Tibial nerve (tissue), 4 donors: ENCODE results near the gene SPATA17. TPM values are rescaled to one million over a fixed set of nuclear protein-coding genes. Genes with fewer than 3 reads are reported as not detected.

Source experiments
- DNase-seq, 2 donors: peaks; one replicate each; pipeline ENCODE4 v3.0.0-alpha.2; 2019; ENCODE audit warnings: low spot score in 2 of 2
- H3K27ac ChIP-seq, 4 donors: fragments of 200-600 bp; sonication (generic) in 3 of 4; one replicate each; pipeline ENCODE4 v1.5.1; 2017 to 2019; ENCODE audit warnings: mild to moderate bottlenecking in 1 of 4
- H3K27me3 ChIP-seq, 2 donors: fragments of 200-600 bp; sonication (generic) in 1 of 2; one replicate each; pipeline versions ENCODE4 v1.5.1 to v1.6.0; 2017 to 2019
- H3K36me3 ChIP-seq, 3 donors: fragments of 200-600 bp; sonication (generic); one replicate each; pipeline ENCODE4 v1.5.1; 2018 to 2019
- H3K4me1 ChIP-seq, 4 donors: fragments of 200-600 bp; sonication (generic) in 3 of 4; one replicate each; pipeline ENCODE4 v1.5.1; 2017 to 2019
- H3K4me3 ChIP-seq, 4 donors: fragments of 200-600 bp; sonication (generic) in 3 of 4; one replicate each; pipeline ENCODE4 v1.5.1; 2017 to 2019; ENCODE audit warnings: mild to moderate bottlenecking in 1 of 4, moderate library complexity in 1 of 4
- H3K9me3 ChIP-seq, 4 donors: fragments of 200-600 bp; sonication (generic) in 3 of 4; one replicate each; pipeline ENCODE4 v1.5.1; 2017 to 2019
- EP300 ChIP-seq, 2 donors: sonication (generic); formaldehyde crosslinking; IDR thresholded peaks; one replicate each; pipeline ENCODE4 v1.6.1; 2017; ENCODE audit warnings: antibody characterized with exemption in 2 of 2, mild to moderate bottlenecking in 1 of 2
- POLR2A ChIP-seq, 2 donors: fragments of 450-650 bp; IDR thresholded peaks; one replicate each; pipeline ENCODE4 v1.6.1; 2017; ENCODE audit warnings: antibody characterized with exemption in 2 of 2, mild to moderate bottlenecking in 2 of 2, moderate library complexity in 2 of 2
- WGBS, 2 donors: methylation state at CpG; one replicate each; pipeline ENCODE4 v1.1.5; 2018; 5-methylcytosine and 5-hydroxymethylcytosine counted together
- small RNA-seq: library from RNA; depleted of rRNA; stranded (forward); fragments of <200 nt; gene quantifications from one replicate; pipeline ENCODE3, GENCODE V24; 2016
- total RNA-seq, 4 donors: library from RNA; depleted of rRNA; stranded (reverse); fragments of >200 nt; gene quantifications; one replicate each; pipeline ENCODE4 v1.1.0, GENCODE V29; 2016
- TF ChIP-seq, protein P1 (sequence below), 5 experiments: fragments of 200-600 bp in 3 of 5; fragments of 450-650 bp in 2 of 5; sonication (generic) in 3 of 5; IDR thresholded peaks; one replicate each; pipeline ENCODE4 v1.5.1; 2016 to 2019; ENCODE audit warnings: antibody characterized with exemption in 5 of 5, mild to moderate bottlenecking in 3 of 5, moderate library complexity in 2 of 5

SPATA17 gene
- total RNA-seq, 4 donors from 2014 or later, result 0.44 to 1.5 (median 0.91) TPM

DNA sequence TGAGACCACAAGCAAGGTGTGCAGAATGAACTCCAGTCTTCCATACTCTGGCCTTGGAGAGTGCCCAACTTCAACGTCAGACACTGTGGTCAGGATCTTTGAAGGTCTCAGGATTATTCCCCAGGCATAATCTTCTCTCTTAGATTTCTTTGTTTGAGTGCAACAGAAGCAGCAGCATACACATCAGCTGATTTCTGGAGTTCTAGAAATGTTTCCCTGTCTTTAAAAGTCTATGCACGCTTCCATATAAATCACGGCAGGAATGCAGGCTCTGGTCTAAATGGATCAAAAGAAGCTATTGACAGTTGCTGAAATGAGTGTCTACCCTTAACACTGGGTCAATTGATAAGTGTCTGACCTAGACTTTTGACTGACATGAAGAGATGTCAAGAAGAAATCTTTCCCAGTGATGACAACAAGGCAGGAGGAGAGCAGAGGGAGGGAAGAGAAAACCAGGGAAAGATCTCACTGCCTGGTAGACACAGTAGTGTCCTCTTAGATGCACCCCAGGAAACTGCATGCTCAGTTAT, 279.7 kb downstream of the SPATA17 start:
- no peaks in the 10 kb centered on the region for H3K9me3 ChIP-seq
- 35 to 38% methylated on average over 3 of the region's 3 CpGs for WGBS, 2 donors

DNA sequence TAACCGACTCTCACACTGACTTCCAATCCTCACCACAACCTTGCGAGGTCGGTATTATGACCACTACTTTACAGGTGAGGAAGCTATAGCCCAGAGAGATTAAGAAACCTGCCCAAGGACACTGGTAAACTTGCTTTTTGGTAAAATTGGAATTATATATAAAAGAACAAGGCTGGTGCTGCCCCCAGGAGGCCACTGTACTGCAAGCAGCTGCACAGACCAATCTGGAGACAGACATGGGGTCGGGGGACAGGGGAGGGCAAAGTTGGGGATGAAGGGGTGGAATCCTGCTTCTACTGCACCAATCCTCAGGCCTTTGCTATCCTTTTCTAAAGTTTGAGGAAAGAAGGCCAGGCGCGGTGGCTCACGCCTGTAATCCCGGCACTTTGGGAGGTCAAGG, 280.8 kb downstream of the SPATA17 start:
- no peak overlapping the region for H3K4me3 ChIP-seq
- 91 to 92% methylated on average over 8 of the region's 8 CpGs for WGBS, 2 donors
- DNase-seq, result no peak

More for the DNA sequence above, 279.7 kb downstream of the SPATA17 start:
- TF ChIP-seq EP300 (IDR thresholded peaks at IDR 0.05) (no peak), POLR2A (IDR thresholded peaks at IDR 0.05) (no peak)
- TF ChIP-seq, protein P1, sequence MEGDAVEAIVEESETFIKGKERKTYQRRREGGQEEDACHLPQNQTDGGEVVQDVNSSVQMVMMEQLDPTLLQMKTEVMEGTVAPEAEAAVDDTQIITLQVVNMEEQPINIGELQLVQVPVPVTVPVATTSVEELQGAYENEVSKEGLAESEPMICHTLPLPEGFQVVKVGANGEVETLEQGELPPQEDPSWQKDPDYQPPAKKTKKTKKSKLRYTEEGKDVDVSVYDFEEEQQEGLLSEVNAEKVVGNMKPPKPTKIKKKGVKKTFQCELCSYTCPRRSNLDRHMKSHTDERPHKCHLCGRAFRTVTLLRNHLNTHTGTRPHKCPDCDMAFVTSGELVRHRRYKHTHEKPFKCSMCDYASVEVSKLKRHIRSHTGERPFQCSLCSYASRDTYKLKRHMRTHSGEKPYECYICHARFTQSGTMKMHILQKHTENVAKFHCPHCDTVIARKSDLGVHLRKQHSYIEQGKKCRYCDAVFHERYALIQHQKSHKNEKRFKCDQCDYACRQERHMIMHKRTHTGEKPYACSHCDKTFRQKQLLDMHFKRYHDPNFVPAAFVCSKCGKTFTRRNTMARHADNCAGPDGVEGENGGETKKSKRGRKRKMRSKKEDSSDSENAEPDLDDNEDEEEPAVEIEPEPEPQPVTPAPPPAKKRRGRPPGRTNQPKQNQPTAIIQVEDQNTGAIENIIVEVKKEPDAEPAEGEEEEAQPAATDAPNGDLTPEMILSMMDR (IDR thresholded peaks at IDR 0.05), result no peak
- DNase-seq, result no peak
- no peak overlapping the region for H3K4me3 ChIP-seq
- H3K4me1 ChIP-seq, result no peaks in the 10 kb centered on the region
- H3K27me3 ChIP-seq, result no peaks in the 10 kb centered on the region
- H3K36me3 ChIP-seq, result no peaks in the 10 kb centered on the region
- no peak overlapping the region for H3K27ac ChIP-seq

DNA sequence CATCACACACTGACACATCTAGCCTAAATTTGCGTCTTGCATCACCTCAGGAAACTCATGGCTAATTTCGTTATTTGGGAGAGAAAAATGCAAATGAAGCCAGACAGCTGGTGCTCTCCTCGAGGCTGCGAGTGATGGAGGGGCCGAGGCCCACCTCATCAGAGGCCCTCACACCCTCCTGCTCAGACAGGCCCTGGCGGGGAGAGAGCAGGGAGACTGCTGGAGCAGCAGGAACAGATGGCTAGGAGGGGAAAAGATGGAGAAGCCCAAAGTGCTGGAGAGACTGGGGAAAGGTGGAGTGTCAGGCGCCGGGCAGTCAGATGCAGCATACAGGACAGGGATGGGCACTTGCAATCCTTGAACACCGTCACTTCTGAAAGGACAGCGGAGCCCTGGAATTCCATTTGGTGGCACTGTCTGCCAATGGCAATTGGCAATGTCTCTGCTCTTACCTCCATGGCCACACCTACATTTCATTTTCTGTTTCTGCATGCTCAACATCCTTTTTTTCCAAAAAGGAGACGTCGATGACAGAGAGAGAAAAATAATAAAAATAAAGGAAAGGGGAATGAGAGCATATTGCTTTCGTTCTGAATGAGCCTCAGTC, 286.2 kb downstream of the SPATA17 start:
- H3K27ac ChIP-seq, result no peak overlapping the region
- no peak overlapping the region for H3K4me3 ChIP-seq
- no peaks in the 10 kb centered on the region for H3K9me3 ChIP-seq
- TF ChIP-seq, protein P1 (IDR thresholded peaks at IDR 0.05), result no peak
- TF ChIP-seq POLR2A (IDR thresholded peaks at IDR 0.05), result no peak
- no peak for TF ChIP-seq EP300 (IDR thresholded peaks at IDR 0.05)
- H3K36me3 ChIP-seq, result no peaks in the 10 kb centered on the region
- peaks cover 0 to 8% (median 0%) of the 10 kb centered on the region in 4 donors for H3K4me1 ChIP-seq
- H3K27me3 ChIP-seq, result no peaks in the 10 kb centered on the region
- DNase-seq, result no peak
- WGBS, 2 donors, result 66 to 82% methylated on average over 13 of the region's 13 CpGs

More for the DNA sequence above, 280.8 kb downstream of the SPATA17 start:
- TF ChIP-seq POLR2A (IDR thresholded peaks at IDR 0.05) (no peak), EP300 (IDR thresholded peaks at IDR 0.05) (no peak)
- TF ChIP-seq, protein P1 (IDR thresholded peaks at IDR 0.05), result no peak
- Histone ChIP-seq H3K4me1 (no peaks in the 10 kb centered on the region), H3K36me3 (no peaks in the 10 kb centered on the region), H3K9me3 (no peaks in the 10 kb centered on the region), H3K27me3 (no peaks in the 10 kb centered on the region), H3K27ac (no peak overlapping the region)

DNA sequence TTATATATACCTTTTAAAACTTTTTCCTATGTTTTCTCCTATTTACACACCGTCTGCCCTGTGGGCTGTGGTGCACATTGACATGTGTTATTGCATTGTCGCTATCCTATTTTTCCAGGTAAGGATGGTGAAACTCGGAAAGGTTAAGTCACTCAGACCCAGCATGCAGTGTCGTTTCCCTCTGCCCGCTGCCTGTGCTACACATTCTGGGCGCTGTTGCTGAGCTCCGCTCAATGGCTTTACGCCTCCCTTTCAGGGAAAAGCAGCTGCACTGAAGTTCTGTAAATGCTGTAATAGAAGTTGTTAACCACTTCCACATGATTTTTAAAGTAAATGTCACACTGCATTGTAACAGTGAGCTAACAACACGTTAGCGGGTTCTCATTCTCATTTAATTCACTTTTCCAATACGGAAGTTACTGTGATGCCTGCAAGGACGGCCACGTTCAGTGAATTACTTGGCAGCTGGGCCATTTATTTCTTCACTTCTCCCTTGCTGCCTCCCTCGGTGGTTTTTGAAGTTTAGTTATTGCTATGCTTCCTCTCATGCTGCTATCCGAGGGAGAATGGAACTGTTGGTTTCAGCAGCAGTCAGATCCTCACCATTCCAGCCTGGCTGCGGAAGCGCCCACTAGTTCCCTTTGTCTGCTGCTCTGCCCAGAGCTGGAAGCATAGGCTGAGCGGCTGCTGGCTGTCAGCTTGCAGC, 288.7 kb downstream of the SPATA17 start:
- TF ChIP-seq, protein P1 (IDR thresholded peaks at IDR 0.05), result no peak
- WGBS, 2 donors, result 44 to 51% methylated on average over 18 of the region's 18 CpGs
- no peaks in the 10 kb centered on the region for H3K36me3 ChIP-seq
- H3K4me1 ChIP-seq, result peaks cover 0 to 9% (median 0%) of the 10 kb centered on the region in 4 donors
- DNase-seq, result no peak
- no peak overlapping the region for H3K27ac ChIP-seq
- no peaks in the 10 kb centered on the region for H3K9me3 ChIP-seq
- H3K27me3 ChIP-seq, result peaks cover 0 to 11% of the 10 kb centered on the region in 2 donors
- H3K4me3 ChIP-seq, result no peak overlapping the region

Small RNA genes within 50 kb of the gene (small RNA-seq; reads per million reads assigned to genes)
- not detected for gene UBBP2

Other genes starting within 250 kb of the SPATA17 start
- 10 to 100 TPM; 12.5 to 21.0 (median 18.9) TPM for gene GPATCH2, start 254 bp upstream of the SPATA17 start, total RNA-seq